ENCODE measurements around the gene PTPRN2.
"Not testable (repeated sequence)": the region's sequence is repeated elsewhere in the genome, so short reads cannot be mapped to it uniquely, and the experiment has no call there.

PTPRN2 gene

DNA sequence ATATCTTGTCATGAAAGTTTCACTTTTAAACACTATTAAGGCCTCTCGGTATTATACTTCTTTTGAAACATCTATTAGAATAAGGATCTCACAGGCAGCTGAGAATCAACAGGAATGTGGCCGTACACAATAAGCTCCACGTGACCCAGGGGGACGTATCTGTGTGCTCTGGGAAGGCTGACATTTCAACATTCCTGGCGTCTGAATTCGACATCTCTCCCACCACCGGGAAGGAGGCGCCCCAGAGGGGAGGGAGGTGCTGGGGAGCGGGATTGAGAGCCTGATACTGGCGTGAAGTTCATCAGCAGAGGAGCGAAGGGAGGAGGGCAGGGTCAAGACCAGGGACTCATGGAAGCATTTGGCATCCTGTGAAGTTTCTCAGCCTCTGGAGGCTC, 849.6 kb downstream of the PTPRN2 start:
- Histone ChIP-seq H3K4me3 (ENCODE audit: low read length in 2 of 2) (no peak overlapping the region), H3K27me3 (ENCODE audit: control insufficient read depth in 2 of 2, insufficient read depth in 2 of 2, low read length in 2 of 2) (no peaks in the 10 kb centered on the region), H3K9me3 (ENCODE audit: control insufficient read depth in 2 of 2, low read length in 2 of 2) (no peaks in the 10 kb centered on the region), H3K4me1 (ENCODE audit: control insufficient read depth in 2 of 2, insufficient read depth in 2 of 2, low read length in 2 of 2) (no peaks in the 10 kb centered on the region), H3K9ac (ENCODE audit: low read depth in 1 of 2, low read length in 2 of 2) (no peak overlapping the region), H3K36me3 (ENCODE audit: control insufficient read depth in 2 of 2, insufficient read depth in 2 of 2, low read length in 2 of 2) (no peaks in the 10 kb centered on the region), H3K27ac (ENCODE audit: low read depth in 2 of 2, low read length in 2 of 2) (no peak overlapping the region)

DNA sequence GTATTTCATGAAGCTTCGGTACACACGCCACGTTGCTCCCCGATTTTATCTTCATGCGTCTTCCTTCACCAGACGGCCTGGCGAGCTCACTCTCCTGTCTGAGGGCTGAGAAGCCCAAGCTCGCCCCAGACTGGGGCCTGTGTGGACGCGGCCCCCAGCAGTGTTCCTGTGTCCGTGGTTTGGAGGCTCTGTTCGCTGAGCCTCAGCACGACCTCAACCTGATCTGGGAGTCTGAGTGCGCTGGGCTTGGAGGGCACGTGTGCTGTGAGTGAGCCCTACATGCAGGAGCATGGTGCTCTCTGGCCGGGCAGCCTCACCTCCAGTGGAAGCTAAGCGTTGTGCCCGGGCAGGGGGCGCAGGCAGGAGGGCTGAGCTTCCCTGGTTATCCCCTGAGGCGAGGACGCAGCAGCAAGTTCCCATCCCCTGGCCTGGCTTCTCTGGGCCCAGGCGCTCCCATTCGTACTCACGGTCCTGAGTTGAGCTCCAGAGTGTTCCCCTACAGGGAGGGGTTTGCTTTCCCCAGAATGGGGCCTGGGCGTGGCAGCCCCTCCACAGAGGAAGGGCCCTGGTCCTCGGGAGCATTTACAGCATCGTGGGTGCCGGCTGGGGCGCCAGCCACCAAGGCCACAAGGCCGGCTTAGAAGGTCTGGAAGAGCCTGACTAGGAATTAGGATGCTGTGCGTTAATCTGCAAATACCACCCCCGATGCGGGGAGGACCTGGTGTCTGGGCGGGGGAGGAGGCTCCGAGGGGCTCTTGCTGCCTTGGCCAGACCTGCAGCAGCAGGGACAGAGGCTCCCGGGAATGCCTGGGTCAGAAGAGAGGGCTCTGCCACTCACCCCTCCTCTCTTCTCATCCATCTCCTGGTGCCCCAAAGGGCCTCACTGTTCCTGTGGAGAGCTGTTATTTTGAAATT, 850.2 kb downstream of the PTPRN2 start:
- no peak overlapping the region for H3K9ac ChIP-seq (ENCODE audit: low read depth in 1 of 2, low read length in 2 of 2)
- no peaks in the 10 kb centered on the region for H3K9me3 ChIP-seq (ENCODE audit: control insufficient read depth in 2 of 2, low read length in 2 of 2)
- H3K27ac ChIP-seq (ENCODE audit: low read depth in 2 of 2, low read length in 2 of 2), result no peak overlapping the region
- no peaks in the 10 kb centered on the region for H3K4me1 ChIP-seq (ENCODE audit: control insufficient read depth in 2 of 2, insufficient read depth in 2 of 2, low read length in 2 of 2)
- no peaks in the 10 kb centered on the region for H3K27me3 ChIP-seq (ENCODE audit: control insufficient read depth in 2 of 2, insufficient read depth in 2 of 2, low read length in 2 of 2)
- H3K36me3 ChIP-seq (ENCODE audit: control insufficient read depth in 2 of 2, insufficient read depth in 2 of 2, low read length in 2 of 2), result no peaks in the 10 kb centered on the region
- H3K4me3 ChIP-seq (ENCODE audit: low read length in 2 of 2), result no peak overlapping the region

DNA sequence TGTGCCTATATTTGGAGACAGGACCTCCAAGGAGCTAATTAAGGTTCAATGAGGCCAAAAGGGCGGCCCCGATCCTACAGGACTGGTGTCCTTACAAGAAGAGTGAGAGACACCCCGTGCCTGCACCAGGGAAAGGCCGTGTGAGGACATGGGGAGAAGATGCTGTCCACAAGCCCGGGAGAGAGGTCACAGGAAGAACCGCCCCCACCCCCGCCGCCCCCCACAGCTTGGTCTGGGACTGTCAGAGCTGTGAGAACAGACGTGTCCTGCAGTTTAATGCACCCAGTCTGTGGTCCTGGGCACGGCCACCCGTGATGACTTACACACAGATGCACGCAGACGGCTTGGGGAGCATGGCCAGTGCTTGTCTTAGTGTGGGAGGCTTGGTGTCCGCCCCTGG, 851.3 kb downstream of the PTPRN2 start:
- Histone ChIP-seq H3K4me3 (ENCODE audit: low read length in 2 of 2) (no peak overlapping the region), H3K9me3 (ENCODE audit: control insufficient read depth in 2 of 2, low read length in 2 of 2) (no peaks in the 10 kb centered on the region), H3K27me3 (ENCODE audit: control insufficient read depth in 2 of 2, insufficient read depth in 2 of 2, low read length in 2 of 2) (no peaks in the 10 kb centered on the region), H3K27ac (ENCODE audit: low read depth in 2 of 2, low read length in 2 of 2) (no peak overlapping the region), H3K9ac (ENCODE audit: low read depth in 1 of 2, low read length in 2 of 2) (no peak overlapping the region), H3K36me3 (ENCODE audit: control insufficient read depth in 2 of 2, insufficient read depth in 2 of 2, low read length in 2 of 2) (no peaks in the 10 kb centered on the region), H3K4me1 (ENCODE audit: control insufficient read depth in 2 of 2, insufficient read depth in 2 of 2, low read length in 2 of 2) (no peaks in the 10 kb centered on the region)

DNA sequence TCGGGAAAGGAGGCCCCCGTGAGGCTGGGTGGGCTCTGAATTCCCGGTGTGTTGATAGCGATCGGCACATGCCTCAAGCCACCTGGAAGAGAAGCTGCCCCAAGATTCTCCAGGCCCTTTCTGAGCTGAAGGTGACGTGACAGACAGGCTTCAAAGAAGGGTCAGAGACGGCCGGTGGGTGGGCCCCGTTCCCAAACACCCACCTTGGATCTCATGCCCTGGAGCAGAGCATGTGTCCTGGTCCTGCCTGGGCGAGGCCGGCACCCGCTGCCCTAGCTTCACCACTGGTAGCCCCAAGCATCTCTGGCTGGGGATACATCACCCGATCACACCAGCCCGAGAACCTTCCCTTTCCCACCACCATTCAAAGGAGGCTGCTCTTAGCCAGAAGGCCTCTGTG, 851.8 kb downstream of the PTPRN2 start:
- Histone ChIP-seq H3K27me3 (ENCODE audit: control insufficient read depth in 2 of 2, insufficient read depth in 2 of 2, low read length in 2 of 2) (no peaks in the 10 kb centered on the region), H3K9ac (ENCODE audit: low read depth in 1 of 2, low read length in 2 of 2) (no peak overlapping the region), H3K9me3 (ENCODE audit: control insufficient read depth in 2 of 2, low read length in 2 of 2) (no peaks in the 10 kb centered on the region), H3K36me3 (ENCODE audit: control insufficient read depth in 2 of 2, insufficient read depth in 2 of 2, low read length in 2 of 2) (no peaks in the 10 kb centered on the region), H3K27ac (ENCODE audit: low read depth in 2 of 2, low read length in 2 of 2) (no peak overlapping the region), H3K4me3 (ENCODE audit: low read length in 2 of 2) (no peak overlapping the region), H3K4me1 (ENCODE audit: control insufficient read depth in 2 of 2, insufficient read depth in 2 of 2, low read length in 2 of 2) (no peaks in the 10 kb centered on the region)

DNA sequence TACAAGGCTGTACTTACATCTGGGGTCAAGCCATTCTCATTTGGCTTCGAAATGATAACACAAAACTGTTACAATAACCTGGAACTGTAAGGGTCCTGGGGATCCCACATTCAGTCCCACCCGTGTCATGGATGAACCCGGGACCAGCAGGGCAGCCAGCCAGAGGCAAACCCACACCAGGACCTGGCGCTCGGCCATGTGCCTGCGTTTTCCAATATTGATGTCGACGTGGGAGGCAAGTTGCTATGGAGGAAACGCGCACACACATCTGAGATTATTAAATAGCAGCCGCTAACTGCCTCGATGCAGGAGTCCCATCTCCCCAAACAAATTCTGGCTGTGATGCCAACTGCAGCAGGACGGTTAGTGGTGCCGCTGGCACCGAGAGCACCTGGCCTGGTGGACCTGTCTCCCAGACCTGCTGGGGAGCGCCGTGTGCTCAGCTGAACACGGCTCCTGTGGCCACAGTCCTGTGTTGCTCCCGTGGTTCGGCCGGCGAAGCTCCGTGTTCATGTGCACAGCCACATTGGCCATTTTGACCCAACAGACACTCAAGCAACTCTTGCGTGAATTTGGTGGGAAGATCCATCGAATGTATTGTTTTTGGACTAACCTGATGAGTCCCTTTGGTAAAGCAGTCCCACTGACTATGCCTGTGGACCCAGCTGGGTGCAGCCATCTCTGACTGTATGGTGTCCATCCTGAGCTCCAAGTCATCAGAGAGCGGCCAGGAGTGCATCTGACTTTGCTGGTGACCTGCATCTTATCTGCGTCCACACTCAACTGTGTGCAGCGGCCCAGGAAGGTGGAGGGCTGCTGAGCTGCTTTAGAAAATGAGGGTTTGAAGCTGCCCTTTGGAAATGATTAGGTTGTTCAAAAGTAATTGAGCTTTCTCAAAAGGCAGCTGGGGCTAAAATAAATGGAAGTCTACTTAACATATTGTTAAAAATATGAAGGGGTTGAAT, 852.7 kb downstream of the PTPRN2 start:
- Histone ChIP-seq H3K36me3 (ENCODE audit: control insufficient read depth in 2 of 2, insufficient read depth in 2 of 2, low read length in 2 of 2) (no peaks in the 10 kb centered on the region), H3K4me3 (ENCODE audit: low read length in 2 of 2) (no peak overlapping the region), H3K9me3 (ENCODE audit: control insufficient read depth in 2 of 2, low read length in 2 of 2) (no peaks in the 10 kb centered on the region), H3K27ac (ENCODE audit: low read depth in 2 of 2, low read length in 2 of 2) (no peak overlapping the region), H3K9ac (ENCODE audit: low read depth in 1 of 2, low read length in 2 of 2) (no peak overlapping the region), H3K4me1 (ENCODE audit: control insufficient read depth in 2 of 2, insufficient read depth in 2 of 2, low read length in 2 of 2) (no peaks in the 10 kb centered on the region), H3K27me3 (ENCODE audit: control insufficient read depth in 2 of 2, insufficient read depth in 2 of 2, low read length in 2 of 2) (no peaks in the 10 kb centered on the region)

DNA sequence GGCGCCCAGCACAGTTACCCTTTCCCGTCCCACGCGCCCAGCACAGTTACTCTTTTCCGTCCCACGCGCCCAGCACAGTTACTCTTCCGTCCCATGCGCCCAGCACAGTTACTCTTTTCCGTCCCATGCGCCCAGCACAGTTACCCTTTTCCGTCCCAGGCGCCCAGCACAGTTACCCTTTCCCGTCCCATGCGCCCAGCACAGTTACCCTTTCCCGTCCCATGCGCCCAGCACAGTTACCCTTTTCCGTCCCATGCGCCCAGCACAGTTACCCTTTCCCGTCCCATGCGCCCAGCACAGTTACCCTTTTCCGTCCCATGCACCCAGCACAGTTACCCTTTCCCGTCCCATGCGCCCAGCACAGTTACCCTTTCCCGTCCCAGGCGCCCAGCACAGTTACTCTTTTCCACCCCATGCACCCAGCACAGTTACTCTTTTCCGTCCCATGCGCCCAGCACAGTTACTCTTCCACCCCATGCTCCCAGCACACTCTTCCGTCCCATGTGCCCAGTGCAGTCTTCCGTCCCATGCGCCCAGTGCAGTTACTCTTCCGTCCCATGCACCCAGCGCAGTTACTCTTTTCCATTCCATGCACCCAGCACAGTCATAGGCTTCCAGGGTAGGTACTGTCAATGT, 853.7 kb downstream of the PTPRN2 start:
- H3K4me1 ChIP-seq (ENCODE audit: control insufficient read depth in 2 of 2, insufficient read depth in 2 of 2, low read length in 2 of 2); H3K4me3 ChIP-seq (ENCODE audit: low read length in 2 of 2): not testable (repeated sequence)

DNA sequence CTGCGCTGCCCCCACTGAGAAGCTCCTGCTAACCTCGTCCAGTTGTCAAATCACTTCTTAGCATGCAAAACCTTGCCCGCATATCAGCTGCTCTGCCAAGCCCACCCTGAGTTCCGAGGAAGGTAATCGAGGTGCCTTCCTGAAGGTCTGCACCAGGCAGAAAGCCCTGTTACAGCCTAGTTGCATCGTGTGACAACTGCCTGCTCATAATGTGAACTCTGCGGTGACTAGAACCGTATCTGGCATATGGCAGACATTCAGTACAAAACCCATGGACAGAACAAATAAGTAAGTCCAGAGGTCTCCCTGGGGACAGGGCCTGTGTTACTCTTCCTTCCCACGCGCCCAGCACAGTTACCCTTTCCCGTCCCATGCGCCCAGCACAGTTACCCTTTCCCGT, 856.5 kb downstream of the PTPRN2 start:
- Histone ChIP-seq H3K9ac (ENCODE audit: low read depth in 1 of 2, low read length in 2 of 2) (no peak overlapping the region), H3K36me3 (ENCODE audit: control insufficient read depth in 2 of 2, insufficient read depth in 2 of 2, low read length in 2 of 2) (no peaks in the 10 kb centered on the region), H3K9me3 (ENCODE audit: control insufficient read depth in 2 of 2, low read length in 2 of 2) (no peaks in the 10 kb centered on the region), H3K4me1 (ENCODE audit: control insufficient read depth in 2 of 2, insufficient read depth in 2 of 2, low read length in 2 of 2) (no peaks in the 10 kb centered on the region), H3K27ac (ENCODE audit: low read depth in 2 of 2, low read length in 2 of 2) (no peak overlapping the region), H3K4me3 (ENCODE audit: low read length in 2 of 2) (no peak overlapping the region), H3K27me3 (ENCODE audit: control insufficient read depth in 2 of 2, insufficient read depth in 2 of 2, low read length in 2 of 2) (no peaks in the 10 kb centered on the region)

More for the DNA sequence above, 853.7 kb downstream of the PTPRN2 start:
- not testable (repeated sequence) for H3K27ac ChIP-seq (ENCODE audit: low read depth in 2 of 2, low read length in 2 of 2); H3K9ac ChIP-seq (ENCODE audit: low read depth in 1 of 2, low read length in 2 of 2); H3K9me3 ChIP-seq (ENCODE audit: control insufficient read depth in 2 of 2, low read length in 2 of 2); H3K36me3 ChIP-seq (ENCODE audit: control insufficient read depth in 2 of 2, insufficient read depth in 2 of 2, low read length in 2 of 2); H3K27me3 ChIP-seq (ENCODE audit: control insufficient read depth in 2 of 2, insufficient read depth in 2 of 2, low read length in 2 of 2)

DNA sequence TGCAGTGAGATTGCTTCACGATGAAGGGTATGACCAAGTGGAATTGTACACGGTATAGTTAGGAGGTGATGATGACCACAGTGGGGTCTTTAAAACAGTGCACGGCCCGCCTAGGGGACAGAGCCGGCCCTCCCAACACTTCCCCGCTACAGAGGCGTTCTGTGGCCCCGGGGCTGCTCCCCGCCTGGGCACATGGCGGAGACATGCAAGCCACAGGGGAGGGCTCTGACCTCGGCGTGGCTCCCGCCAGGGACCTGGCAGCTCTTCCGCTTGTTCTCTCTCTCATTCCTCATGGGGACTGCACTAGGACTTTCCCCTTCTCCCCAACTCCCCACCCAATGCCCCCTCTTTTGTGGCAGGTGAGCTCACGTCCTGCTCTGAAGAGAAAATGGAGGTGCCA, 857.0 kb downstream of the PTPRN2 start:
- Histone ChIP-seq H3K4me1 (ENCODE audit: control insufficient read depth in 2 of 2, insufficient read depth in 2 of 2, low read length in 2 of 2) (no peaks in the 10 kb centered on the region), H3K9ac (ENCODE audit: low read depth in 1 of 2, low read length in 2 of 2) (no peak overlapping the region), H3K27me3 (ENCODE audit: control insufficient read depth in 2 of 2, insufficient read depth in 2 of 2, low read length in 2 of 2) (no peaks in the 10 kb centered on the region), H3K4me3 (ENCODE audit: low read length in 2 of 2) (no peak overlapping the region), H3K27ac (ENCODE audit: low read depth in 2 of 2, low read length in 2 of 2) (no peak overlapping the region), H3K9me3 (ENCODE audit: control insufficient read depth in 2 of 2, low read length in 2 of 2) (no peaks in the 10 kb centered on the region), H3K36me3 (ENCODE audit: control insufficient read depth in 2 of 2, insufficient read depth in 2 of 2, low read length in 2 of 2) (no peaks in the 10 kb centered on the region)

DNA sequence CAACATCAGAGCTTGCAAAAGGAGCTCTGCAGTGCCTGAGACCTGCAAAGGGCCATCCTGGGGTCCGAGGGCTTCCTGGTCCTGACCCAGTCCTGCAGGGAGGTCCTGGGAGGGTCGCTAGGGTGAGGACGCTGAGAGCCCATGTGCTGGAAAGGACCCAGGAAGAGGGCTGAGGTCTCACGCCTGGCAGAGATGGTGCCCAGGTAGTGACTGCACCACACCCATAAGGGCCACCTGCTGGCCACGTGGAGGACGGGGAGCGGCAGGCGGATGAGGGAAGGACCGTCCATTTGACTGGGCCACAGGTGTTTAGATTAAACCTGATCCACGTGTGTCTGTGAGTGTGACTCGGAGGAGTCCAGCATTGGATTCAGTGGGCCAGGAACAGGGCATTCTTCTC, 858.1 kb downstream of the PTPRN2 start:
- Histone ChIP-seq H3K4me1 (ENCODE audit: control insufficient read depth in 2 of 2, insufficient read depth in 2 of 2, low read length in 2 of 2) (no peaks in the 10 kb centered on the region), H3K27ac (ENCODE audit: low read depth in 2 of 2, low read length in 2 of 2) (no peak overlapping the region), H3K36me3 (ENCODE audit: control insufficient read depth in 2 of 2, insufficient read depth in 2 of 2, low read length in 2 of 2) (no peaks in the 10 kb centered on the region), H3K4me3 (ENCODE audit: low read length in 2 of 2) (no peak overlapping the region), H3K27me3 (ENCODE audit: control insufficient read depth in 2 of 2, insufficient read depth in 2 of 2, low read length in 2 of 2) (no peaks in the 10 kb centered on the region), H3K9me3 (ENCODE audit: control insufficient read depth in 2 of 2, low read length in 2 of 2) (no peaks in the 10 kb centered on the region), H3K9ac (ENCODE audit: low read depth in 1 of 2, low read length in 2 of 2) (no peak overlapping the region)
